Omental fat pad (tissue), 4 donors: Measurements from ENCODE around the gene OR6J1. TPM values are rescaled to one million over a fixed set of nuclear protein-coding genes. Genes with fewer than 3 reads are reported as not detected.
"Not testable (repeated sequence)": the region's sequence is repeated elsewhere in the genome, so short reads cannot be mapped to it uniquely, and the experiment has no call there.

Source experiments
- ATAC-seq: fragments of 150-250 bp; one replicate; pipeline ENCODE4 v1.9.1; 2016; ENCODE audit warnings: mild to moderate bottlenecking, moderate library complexity; ENCODE audit not compliant: low FRiP score
- DNase-seq: peaks from one replicate; pipeline ENCODE4 v3.0.0-alpha.2; 2019; ENCODE audit warnings: low spot score
- CTCF ChIP-seq, 3 donors: fragments of 450-650 bp; IDR thresholded peaks; one replicate each; pipeline ENCODE4 v1.5.1; 2016 to 2017; ENCODE audit warnings: antibody characterized with exemption in 3 of 3, mild to moderate bottlenecking in 3 of 3, moderate library complexity in 2 of 3
- total RNA-seq, 4 donors: library from RNA; depleted of rRNA; stranded (reverse); fragments of >200 nt; gene quantifications; one replicate each; pipeline ENCODE4 v1.1.0, GENCODE V29; 2016

The OR6J1 gene
- total RNA-seq, result not detected

GRCh38 chr14:22644305-22644635, at the start of gene OR6J1:
OR6J1 (minus strand) TSS chr14:22644352; CDS start chr14:22634811, 9,541 bp downstream.
- TF ChIP-seq CTCF (IDR thresholded peaks at IDR 0.05), result no peak
- DNase-seq, result no peak
- ATAC-seq, result no peak

GRCh38 chr14:22692194-22692593, 48.0 kb upstream of the OR6J1 start:
- ATAC-seq (no peak), DNase-seq (no peak)
- TF ChIP-seq CTCF (IDR thresholded peaks at IDR 0.05), result no peak

- ATAC-seq (no peak), DNase-seq (no peak)
- TF ChIP-seq CTCF (IDR thresholded peaks at IDR 0.05), result no peak
Observed at GRCh38 chr14:22691171-22691570, 47.0 kb upstream of the OR6J1 start.

- peak; percentile 51 for ATAC-seq
- DNase-seq, result no peak
- no peak for TF ChIP-seq CTCF (IDR thresholded peaks at IDR 0.05)
Observed at GRCh38 chr14:22689199-22689598, 45.0 kb upstream of the OR6J1 start.

GRCh38 chr14:22687969-22688368, 43.8 kb upstream of the OR6J1 start:
- DNase-seq, ATAC-seq: not testable (repeated sequence)

- not testable (repeated sequence) for DNase-seq, ATAC-seq
Observed at GRCh38 chr14:22686176-22686611, 42.0 kb upstream of the OR6J1 start.

GRCh38 chr14:22685467-22685866, 41.3 kb upstream of the OR6J1 start:
- DNase-seq (no peak), ATAC-seq (no peak)
- TF ChIP-seq CTCF (IDR thresholded peaks at IDR 0.05), result no peak

- DNase-seq, ATAC-seq: not testable (repeated sequence)
Observed at GRCh38 chr14:22683428-22683827, 39.3 kb upstream of the OR6J1 start.

GRCh38 chr14:22678221-22678620, 34.1 kb upstream of the OR6J1 start:
- no peak for ATAC-seq
- no peak for TF ChIP-seq CTCF (IDR thresholded peaks at IDR 0.05)
- no peak for DNase-seq

GRCh38 chr14:22677551-22677950, 33.4 kb upstream of the OR6J1 start:
- not testable (repeated sequence) for ATAC-seq, DNase-seq
